Measurements from ENCODE around the gene ZRANB2.

GRCh38 chr1:71053758-71054157, 27.1 kb downstream of the ZRANB2 start:
- TF ChIP-seq YY1 (IDR thresholded peaks at IDR 0.05) (no peak), SP1 (IDR thresholded peaks at IDR 0.05) (no peak), JUND (IDR thresholded peaks at IDR 0.05) (no peak), MAX (IDR thresholded peaks at IDR 0.05) (no peak), EGR1 (IDR thresholded peaks at IDR 0.05; ENCODE audit: low read depth in 2 of 2) (no peak)
- TF ChIP-seq, protein P1, sequence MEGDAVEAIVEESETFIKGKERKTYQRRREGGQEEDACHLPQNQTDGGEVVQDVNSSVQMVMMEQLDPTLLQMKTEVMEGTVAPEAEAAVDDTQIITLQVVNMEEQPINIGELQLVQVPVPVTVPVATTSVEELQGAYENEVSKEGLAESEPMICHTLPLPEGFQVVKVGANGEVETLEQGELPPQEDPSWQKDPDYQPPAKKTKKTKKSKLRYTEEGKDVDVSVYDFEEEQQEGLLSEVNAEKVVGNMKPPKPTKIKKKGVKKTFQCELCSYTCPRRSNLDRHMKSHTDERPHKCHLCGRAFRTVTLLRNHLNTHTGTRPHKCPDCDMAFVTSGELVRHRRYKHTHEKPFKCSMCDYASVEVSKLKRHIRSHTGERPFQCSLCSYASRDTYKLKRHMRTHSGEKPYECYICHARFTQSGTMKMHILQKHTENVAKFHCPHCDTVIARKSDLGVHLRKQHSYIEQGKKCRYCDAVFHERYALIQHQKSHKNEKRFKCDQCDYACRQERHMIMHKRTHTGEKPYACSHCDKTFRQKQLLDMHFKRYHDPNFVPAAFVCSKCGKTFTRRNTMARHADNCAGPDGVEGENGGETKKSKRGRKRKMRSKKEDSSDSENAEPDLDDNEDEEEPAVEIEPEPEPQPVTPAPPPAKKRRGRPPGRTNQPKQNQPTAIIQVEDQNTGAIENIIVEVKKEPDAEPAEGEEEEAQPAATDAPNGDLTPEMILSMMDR (IDR thresholded peaks at IDR 0.05; ENCODE audit: low read depth, low read length, missing input control): no peak
- TF ChIP-seq, protein P2, sequence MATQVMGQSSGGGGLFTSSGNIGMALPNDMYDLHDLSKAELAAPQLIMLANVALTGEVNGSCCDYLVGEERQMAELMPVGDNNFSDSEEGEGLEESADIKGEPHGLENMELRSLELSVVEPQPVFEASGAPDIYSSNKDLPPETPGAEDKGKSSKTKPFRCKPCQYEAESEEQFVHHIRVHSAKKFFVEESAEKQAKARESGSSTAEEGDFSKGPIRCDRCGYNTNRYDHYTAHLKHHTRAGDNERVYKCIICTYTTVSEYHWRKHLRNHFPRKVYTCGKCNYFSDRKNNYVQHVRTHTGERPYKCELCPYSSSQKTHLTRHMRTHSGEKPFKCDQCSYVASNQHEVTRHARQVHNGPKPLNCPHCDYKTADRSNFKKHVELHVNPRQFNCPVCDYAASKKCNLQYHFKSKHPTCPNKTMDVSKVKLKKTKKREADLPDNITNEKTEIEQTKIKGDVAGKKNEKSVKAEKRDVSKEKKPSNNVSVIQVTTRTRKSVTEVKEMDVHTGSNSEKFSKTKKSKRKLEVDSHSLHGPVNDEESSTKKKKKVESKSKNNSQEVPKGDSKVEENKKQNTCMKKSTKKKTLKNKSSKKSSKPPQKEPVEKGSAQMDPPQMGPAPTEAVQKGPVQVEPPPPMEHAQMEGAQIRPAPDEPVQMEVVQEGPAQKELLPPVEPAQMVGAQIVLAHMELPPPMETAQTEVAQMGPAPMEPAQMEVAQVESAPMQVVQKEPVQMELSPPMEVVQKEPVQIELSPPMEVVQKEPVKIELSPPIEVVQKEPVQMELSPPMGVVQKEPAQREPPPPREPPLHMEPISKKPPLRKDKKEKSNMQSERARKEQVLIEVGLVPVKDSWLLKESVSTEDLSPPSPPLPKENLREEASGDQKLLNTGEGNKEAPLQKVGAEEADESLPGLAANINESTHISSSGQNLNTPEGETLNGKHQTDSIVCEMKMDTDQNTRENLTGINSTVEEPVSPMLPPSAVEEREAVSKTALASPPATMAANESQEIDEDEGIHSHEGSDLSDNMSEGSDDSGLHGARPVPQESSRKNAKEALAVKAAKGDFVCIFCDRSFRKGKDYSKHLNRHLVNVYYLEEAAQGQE (IDR thresholded peaks at IDR 0.05): no peak

Measured in liver (tissue), 3 donors.